Medulla oblongata (tissue), 1 donor: ENCODE results near the gene AHR.

ENCODE experiments used
- DNase-seq: peaks from one replicate; pipeline ENCODE4 v3.0.0-alpha.2; 2015; ENCODE audit errors: extremely low spot score

Gene AHR

DNA sequence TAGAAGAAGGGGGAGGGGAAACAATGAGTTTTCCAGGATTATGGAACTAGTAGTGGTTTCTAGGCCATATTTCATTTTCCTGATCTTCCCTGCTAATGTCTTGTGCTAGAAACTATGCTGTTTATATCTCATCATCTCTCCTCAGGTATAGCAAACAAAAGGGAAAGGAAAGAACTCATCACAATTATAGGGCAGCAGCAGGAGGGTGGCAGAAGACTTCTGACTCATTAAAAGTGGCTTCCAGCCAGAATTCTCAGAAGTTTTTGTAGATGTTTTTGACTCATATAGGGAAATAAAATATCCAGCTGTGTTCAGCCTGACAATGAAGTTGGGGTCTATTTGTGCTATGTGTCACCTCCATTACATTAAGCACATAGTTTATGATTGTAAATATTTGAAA, 6.5 kb downstream of the AHR start:
- DNase-seq, result no peak

GRCh38 chr7:17305387-17306171, 7.1 kb downstream of the AHR start:
- DNase-seq, result no peak

- no peak for DNase-seq
These were observed 8.5 kb downstream of the AHR start for GRCh38 chr7:17307000-17307399.

- DNase-seq, result no peak
These were observed 9.1 kb downstream of the AHR start for GRCh38 chr7:17307558-17307957.

- DNase-seq, result no peak
These were observed 9.7 kb downstream of the AHR start for GRCh38 chr7:17307969-17308648.

DNA sequence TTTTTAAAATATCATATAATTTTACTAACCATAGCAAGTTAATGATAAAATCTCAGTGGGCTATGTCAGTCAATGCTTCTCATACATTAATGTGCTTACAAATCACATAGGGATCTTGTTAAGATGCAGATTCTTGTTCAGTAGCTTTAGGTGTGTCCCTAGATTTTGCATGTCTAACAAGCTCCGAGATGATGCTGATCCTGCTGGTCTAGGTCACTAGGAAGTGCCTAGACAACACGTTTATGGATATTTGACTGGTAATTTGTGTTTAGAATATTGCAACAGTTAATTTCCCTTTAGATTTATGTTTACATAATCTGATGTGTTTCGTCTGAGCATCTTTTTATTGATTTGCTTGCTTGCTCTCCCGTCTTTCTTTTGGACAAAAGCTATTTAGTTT, 12.7 kb downstream of the AHR start:
- DNase-seq, result no peak

- DNase-seq, result no peak
These were observed 13.5 kb downstream of the AHR start for GRCh38 chr7:17311952-17312351.

DNA sequence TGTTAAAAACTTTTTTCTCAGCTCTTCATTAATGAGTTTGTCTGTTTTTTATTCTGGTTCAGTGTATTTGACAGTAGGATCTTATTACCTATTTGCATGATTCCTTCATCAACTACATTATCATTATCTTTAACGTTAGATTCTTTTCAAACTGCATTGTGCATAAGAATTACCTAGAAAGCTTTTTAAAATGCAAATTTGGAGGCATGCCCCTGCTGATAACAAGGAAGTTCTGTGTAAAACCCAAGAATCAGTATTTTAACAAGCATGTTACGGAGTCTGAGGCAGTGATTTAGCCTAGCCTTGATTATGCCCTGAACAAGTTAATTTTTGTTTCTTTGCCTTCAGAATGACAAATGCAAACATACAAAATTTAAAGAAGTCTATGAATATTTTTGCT, 14.2 kb downstream of the AHR start:
- no peak for DNase-seq

DNA sequence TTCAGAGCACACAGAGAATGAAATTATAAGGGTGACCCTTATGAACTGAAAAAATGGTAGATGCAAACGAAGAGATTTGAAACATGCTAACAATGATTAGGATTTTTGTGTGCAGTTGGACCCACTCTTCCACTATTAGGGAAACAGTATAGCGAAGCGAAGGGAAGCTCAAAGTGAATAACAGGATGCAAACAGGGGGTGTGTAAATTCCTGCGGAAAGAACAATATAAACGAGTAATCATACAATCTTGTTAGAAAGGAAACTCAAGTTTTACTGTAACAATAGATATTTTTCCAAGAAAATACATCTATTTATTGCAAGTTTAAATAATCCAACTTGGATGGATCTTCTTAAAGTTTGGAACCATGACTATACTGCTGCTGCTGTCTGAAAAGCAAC, 14.7 kb downstream of the AHR start:
- DNase-seq, result no peak

GRCh38 chr7:17315974-17316373, 17.5 kb downstream of the AHR start:
- no peak for DNase-seq

DNA sequence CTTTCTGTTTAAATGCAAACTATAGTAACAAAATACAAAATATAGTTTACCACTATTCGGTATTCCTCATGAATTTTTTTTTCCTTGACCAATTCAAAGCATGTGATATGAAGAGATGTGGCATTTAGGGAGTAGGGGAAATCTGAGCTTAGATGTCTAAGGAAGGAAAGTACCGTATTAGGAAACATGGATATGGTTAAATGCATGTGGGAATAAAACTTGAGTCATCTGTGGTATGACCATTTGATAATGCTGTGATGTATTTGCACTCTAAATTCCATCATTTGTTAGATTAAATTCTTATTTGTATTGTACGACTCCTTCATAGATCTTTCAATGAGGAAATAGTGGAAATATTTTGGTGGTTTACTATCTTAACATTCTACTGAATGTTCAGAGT, 19.7 kb downstream of the AHR start:
- no peak for DNase-seq

DNA sequence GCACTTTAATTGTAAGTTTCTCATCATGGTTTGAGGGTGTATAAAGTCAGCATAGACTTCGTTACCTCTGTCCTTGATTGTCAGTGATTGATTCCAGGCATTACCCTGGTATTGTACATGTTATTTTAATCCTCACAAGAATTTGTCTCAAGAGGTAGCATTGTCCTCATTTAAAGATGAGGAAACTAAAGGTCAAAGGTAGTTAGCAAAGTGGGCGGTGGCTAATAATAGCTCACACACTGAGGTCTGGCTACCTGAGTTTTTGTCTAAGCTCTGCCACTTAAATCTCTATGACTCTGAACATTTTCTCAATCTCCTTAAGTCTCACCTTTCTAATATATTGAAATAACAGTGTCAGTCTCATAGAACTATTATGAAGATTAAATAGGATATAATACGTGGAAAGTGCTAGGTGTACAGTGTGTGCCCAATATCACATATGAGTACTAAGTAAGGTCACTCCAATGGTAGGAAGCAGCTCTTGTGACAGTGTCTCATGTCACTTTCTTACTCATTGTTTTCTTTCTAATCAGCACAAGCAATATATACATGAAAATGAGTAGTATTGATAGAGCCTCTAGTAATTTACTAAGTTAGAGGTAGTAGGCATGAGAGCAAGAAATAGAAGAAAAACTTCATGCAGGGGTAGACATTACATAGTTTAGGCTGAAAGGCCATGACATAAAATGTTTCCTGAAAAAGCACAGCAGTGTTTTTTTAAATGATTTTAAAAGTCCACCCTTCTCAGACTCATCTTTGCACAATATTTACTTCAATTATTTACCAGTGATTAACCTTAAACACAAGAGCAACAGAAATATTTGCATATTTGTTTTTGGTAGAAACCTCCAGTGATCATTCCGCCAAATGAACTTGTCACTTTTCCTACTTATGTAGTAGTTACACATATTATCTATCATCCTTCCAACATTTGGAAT, 21.0 kb downstream of the AHR start:
- DNase-seq, result no peak

GRCh38 chr7:17320102-17320497, 21.6 kb downstream of the AHR start:
- DNase-seq, result no peak

DNA sequence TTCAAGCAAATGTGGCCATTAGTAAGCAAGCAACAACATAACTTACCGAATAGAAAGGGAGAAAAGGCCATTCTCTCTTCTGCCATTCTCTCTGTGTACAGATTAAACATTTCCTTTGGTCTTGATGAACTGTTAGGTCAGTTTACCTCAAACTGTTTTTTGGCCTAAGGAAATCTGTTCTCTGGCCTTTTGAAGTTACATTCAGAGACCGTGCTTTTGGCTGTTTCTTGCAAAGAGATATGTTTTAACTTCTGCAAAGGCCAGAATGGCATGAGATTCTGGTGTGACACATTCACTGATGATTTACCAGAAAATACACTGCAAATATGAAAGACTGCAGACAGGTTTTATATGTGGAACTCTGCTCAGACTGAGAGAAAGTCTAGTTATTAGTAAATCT, 22.2 kb downstream of the AHR start:
- DNase-seq, result no peak

- DNase-seq, result no peak
These were observed 26.9 kb downstream of the AHR start for GRCh38 chr7:17325364-17325763.

GRCh38 chr7:17326378-17326777, 27.9 kb downstream of the AHR start:
- no peak for DNase-seq

- DNase-seq, result no peak
These were observed 30.2 kb downstream of the AHR start for GRCh38 chr7:17328641-17329040.

- DNase-seq, result no peak
These were observed 31.0 kb downstream of the AHR start for GRCh38 chr7:17329440-17329839.

GRCh38 chr7:17331891-17332501, 33.5 kb downstream of the AHR start:
- no peak for DNase-seq

DNA sequence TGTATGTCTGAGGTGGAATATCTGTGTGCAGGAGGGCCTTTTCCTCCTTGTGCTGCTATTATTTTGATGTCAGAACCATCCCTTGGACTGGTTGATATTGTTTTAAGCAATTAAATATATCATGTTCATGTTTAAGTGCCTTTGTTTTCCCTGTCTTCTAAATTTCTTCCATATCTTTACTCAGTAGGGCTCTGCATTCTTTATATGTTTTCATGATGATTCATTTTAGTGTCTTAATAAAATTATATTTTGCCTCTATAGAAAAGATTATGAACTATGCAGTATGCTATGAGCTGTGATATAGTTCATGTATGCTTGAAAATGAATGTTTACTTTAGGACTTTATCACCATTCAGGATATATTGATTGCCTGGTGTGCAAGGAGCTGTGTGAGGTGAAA, 34.8 kb downstream of the AHR start:
- DNase-seq, result no peak

DNA sequence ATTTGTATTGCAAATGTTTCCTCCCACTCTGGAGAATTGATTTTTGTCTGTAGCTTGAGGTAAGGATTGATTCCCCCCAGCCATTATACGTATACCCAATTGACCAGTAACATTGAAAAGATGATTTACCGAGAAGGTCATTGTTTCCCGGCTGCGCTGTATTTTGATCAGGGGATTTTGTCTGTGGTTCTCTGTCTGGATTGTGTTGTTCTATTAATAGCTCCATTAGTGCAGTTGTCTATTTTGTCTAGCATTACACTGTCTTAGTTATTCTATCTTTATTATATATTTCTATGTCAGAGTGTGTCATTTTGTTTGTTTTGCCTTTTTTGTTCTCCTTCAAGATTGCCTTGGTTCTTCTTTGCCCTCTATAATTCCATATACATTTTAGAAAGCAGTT, 37.7 kb downstream of the AHR start:
- DNase-seq, result no peak

- DNase-seq, result no peak
These were observed 40.7 kb downstream of the AHR start for GRCh38 chr7:17339139-17339538.
